GOT3 (cell line): Measurements from ENCODE around the gene SMARCA4.
"Not testable (repeated sequence)": the region's sequence is repeated elsewhere in the genome, so short reads cannot be mapped to it uniquely, and the experiment has no call there.

Experiments
- DNase-seq: peaks from one replicate; lab custom pipeline; 2025; ENCODE audit warnings: mixed read lengths; lab: John Stamatoyannopoulos, UW

SMARCA4 gene

DNA sequence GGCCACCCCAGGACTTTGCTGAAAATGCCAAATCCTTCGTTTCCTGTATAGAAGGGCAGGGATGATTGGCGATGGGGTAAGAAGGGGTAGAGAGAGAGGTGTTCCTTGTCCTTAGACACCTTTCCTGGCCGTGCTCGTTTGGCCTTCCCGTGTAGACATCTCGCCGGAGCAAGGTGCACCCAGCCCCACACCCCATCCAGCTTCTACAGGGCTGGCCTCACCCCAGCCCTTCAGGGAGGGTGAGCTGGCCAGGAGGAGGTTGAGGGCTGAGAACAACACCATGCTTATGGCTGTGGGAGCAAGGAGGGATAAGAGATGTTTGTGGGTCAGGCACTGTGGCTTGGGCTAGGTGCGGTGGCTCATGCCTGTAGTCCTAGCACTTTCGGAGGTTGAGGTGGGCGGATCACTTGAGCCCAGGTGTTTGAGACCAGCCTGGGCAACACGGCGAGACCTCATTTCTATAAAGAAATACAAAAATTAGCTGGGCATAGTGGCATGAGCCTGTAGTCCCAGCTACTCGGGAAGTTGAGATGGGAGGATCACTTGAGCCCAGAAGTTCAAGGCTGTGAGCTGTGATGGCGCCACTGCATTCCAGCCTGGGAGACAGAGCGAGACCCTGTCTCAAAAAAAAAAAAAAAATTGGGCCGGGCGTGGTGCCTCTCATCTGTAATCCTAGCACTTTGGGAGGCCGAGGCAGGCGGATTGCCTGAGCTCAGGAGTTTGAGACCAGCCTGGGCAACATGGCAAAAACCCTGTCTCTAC, 15.5 kb downstream of the SMARCA4 start:
- no peak for DNase-seq

DNA sequence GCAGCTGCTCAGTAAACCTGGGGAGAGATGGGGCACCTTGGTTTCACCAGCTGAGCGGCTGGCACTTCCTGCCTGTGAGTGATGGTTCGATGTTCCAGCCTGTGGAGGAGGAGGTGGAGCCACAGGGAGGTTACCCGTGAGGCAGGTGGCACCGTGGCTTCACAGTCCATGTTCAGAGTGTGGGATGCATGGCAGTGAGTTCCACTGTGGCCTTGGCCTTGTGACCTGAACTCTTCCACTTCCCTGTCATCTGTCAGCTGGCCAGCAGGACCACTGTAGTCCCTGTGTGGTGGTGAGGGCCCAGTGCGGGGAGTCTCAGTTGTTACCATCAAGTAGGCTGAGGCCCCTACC, 16.9 kb downstream of the SMARCA4 start:
- no peak for DNase-seq

DNA sequence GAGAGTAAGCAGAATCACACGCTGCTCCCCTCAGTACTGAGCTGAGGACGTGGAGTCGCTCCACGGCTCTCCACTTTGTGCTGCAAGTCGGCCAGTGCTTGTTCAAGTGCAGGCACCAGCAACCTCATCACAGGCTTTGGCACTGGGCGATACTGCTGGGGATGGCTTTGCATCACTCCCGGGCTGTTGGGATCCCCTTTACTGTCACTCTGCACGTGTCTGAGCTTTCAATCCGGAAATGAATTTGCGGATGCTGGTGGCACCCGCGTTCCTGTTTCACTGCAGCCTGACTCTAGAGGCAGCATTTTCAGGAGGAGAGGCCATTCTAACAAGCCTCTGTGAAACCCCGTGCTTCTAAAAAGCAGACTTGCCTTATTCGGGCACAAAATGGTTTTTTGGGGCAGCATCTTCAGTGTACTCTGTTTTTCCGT, 19.1 kb downstream of the SMARCA4 start:
- no peak for DNase-seq

DNA sequence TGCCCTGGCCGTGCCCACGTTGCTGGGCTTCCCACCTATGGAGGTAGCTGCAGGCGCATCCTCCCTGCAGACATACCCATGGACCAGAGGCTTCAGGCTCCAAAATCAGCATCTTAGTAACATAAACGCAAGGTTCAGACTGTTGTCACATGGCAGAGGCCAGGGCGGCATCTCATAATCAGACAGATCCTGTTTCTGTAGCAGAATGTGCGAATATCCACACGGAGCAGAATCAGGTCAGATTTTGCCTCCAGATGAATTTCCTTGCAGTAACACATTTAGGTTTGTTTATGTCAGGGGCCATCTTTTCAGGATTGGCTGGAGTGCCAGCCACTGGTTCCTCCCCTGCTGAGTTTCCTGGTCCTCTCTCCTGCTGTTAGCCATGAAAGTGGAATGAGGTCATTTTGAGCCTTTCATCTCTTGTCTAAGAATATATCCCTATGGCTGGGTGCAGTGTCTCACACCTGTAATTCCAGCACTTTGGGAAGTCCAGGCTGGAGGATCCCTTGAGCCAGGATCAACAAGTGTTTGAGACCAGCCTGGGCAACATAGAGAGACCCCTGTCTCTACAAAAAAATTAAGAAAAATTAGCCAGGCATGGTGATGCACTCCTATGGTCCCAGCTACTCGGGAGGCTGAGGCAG, 20.5 kb downstream of the SMARCA4 start:
- DNase-seq, result no peak

DNA sequence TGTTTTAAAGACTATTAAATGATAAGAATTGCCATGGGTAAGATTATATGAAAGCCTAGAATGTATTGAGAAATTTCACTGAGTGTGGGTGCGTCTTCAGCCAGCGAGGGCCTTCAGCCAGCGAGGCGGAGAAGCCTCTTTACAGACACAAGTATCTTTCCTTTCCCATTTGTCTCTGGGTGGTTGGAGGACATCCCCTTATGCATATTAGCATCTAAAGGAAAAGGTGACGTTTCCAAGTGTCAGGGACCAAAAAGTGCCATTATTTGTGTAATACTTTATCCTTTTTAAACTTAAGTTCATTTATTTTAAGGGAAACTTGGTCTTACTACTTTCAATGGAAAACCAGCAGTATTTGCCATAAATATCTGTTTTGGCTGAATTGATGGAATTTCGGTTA, 22.2 kb downstream of the SMARCA4 start:
- DNase-seq, result no peak

DNA sequence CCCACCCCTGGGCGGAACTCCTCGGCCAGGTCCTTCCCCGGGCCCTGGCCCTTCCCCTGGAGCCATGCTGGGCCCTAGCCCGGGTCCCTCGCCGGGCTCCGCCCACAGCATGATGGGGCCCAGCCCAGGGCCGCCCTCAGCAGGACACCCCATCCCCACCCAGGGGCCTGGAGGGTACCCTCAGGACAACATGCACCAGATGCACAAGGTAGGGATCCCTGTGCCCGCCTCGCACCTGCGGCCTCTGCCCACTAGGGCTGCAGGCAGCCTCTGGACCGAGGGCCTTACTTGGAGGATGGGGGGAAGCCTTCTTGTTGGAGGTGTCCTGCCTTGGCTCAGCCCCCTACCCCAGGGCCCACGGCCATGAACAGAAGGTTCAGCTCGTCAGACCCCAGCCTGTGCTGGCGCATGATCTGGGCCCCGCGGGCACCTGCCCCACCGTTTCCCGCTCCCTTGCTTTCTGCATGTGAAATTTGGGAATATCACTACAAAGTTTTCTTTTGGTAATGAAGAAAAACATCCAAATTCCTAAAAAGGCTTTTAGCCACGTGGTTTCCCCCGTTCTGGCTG, 23.4 kb downstream of the SMARCA4 start:
- no peak for DNase-seq

DNA sequence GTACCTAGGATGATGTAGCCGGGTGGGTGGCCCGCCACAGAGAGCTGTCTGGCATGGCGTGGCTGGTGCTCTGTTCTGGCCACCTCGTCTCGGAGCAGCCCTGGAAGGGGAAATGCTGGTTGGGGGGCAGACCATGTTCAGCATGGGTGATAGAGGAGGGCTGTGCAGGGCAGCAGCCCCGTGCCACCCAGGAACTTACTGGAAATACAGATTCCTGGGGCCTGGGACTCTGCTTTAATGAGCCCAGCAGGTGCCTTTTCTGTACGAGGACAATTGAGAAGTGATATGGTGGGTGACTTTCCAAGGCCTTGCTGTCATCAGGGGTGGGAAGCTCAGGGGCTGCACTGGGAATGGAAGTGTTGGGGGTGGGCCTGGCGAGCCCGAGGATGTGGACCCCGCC, 24.7 kb downstream of the SMARCA4 start:
- DNase-seq, result no peak

DNA sequence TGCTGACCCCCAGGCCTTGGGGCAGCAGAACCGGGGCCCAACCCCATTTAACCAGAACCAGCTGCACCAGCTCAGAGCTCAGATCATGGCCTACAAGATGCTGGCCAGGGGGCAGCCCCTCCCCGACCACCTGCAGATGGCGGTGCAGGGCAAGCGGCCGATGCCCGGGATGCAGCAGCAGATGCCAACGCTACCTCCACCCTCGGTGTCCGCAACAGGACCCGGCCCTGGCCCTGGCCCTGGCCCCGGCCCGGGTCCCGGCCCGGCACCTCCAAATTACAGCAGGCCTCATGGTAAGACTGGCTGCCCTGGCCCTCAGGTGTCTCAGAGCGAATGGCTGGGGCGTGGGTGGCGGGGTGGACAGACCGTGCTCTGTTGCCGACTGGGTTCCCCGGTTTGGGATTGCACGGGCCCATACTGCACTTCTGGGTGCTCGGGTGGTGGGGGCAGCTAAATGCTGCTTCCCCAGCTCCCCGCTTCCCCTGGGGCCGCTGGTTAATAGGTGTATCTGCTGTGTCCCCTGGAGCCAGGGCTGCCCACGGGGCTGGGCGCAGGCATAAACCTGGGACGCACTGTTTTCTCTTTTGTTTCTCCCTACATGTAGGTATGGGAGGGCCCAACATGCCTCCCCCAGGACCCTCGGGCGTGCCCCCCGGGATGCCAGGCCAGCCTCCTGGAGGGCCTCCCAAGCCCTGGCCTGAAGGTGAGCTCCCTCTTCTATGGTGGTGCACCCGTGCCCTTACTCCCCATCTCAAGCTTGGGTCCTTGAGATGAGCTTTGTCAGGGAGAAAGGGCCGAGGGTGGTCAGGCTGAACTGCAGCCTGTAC, 25.7 kb downstream of the SMARCA4 start:
- DNase-seq, result no peak

DNA sequence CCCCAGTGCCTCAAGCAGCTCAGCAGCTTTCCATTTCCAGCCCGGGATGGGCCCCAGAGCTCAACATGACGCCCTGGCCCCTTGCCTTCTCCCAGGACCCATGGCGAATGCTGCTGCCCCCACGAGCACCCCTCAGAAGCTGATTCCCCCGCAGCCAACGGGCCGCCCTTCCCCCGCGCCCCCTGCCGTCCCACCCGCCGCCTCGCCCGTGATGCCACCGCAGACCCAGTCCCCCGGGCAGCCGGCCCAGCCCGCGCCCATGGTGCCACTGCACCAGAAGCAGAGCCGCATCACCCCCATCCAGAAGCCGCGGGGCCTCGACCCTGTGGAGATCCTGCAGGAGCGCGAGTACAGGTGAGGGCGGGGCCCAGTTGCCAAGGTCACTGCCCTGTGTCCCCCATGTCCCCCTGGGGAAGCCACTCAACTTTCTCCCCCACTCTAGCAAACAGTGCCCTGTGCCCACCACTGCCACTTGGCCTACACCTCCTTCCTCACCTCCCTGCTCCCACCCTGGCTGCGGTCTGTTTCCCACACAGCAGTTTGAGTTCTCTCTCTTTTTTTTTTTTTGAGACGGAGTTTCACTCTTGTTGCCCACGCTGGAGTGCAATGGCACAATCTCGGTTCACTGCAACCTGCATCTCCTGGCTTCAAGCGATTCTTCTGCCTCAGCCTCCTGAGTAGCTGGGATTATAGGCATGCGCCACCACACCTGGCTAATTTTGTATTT, 26.9 kb downstream of the SMARCA4 start:
- DNase-seq, result no peak

DNA sequence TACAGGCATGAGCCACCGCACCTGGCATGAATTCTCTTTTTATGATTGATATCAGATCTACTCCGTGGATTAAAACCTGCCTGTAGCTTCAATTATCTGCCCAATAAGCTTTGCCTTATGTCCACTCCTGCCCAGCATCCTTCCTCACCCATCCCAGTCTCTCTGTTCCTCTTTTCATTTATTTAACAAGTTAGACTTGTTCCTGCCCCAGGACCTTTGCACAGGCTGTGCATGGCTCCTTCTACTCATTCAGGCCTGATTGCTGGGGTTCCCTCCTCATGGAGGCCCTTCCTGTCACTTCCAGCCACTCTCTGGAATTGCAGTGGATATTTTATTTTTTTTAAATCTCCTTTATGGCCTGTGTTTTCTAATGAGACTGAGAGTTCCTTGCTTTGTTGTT, 27.6 kb downstream of the SMARCA4 start:
- DNase-seq, result no peak

DNA sequence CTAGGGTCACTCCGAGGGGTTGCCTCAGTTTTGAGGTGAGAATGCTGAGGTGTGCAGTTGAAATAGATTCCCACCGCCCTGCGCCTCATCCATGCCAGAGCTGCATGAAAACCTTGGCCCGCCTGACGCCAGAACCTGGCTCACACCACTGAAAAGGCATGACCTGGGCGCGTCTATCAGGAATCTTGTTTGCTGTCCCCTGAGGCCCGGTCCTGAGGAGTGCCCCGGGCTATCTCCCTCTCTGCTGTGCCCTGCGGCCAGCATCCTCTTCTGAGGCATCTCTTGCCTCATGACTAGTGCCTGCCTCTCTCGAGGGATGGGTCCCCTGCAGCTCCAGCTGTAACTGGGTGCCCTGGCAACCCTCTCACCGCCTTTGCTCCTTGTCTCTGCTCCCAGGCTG, 28.1 kb downstream of the SMARCA4 start:
- DNase-seq, result no peak

DNA sequence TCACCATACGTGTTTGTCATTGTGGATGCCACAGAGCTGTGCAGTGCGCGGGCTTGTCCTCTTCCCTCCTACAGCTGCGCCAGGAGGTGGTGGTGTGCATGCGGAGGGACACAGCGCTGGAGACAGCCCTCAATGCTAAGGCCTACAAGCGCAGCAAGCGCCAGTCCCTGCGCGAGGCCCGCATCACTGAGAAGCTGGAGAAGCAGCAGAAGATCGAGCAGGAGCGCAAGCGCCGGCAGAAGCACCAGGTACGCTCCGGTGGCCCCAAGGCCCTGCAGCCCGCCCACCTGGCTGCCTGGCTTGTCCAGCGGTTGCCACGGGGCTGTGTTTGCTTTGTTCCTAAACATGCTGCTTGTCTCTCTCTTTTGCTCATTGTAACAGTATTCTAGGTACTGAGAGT, 30.2 kb downstream of the SMARCA4 start:
- DNase-seq, result no peak

DNA sequence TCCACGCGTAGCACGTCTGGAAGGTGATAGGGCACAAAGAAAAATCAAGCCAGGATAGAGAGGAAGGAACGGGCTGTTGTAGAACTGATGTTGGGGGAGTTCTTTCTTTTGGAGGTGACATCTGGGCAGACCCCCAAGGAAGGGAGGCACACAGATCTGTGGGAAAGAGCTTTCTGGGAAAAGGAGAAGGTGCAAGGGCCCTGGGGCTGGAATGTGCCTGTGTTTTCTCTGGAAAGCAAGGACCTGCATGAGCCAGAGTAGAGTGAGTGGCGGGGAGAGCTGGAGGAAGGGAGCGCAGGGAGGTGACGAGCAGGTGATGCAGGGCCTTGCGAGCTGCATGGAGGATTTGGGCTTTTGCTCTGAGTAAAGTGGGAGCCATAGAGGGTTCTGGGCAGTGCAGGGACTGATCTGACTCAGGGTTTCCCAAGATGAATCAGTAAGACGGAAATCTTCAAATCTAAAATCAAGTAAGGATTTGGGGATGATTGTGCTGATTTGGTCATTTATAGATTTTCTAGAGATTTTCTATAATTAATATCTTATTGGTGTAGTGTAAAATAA, 30.8 kb downstream of the SMARCA4 start:
- DNase-seq, result no peak

DNA sequence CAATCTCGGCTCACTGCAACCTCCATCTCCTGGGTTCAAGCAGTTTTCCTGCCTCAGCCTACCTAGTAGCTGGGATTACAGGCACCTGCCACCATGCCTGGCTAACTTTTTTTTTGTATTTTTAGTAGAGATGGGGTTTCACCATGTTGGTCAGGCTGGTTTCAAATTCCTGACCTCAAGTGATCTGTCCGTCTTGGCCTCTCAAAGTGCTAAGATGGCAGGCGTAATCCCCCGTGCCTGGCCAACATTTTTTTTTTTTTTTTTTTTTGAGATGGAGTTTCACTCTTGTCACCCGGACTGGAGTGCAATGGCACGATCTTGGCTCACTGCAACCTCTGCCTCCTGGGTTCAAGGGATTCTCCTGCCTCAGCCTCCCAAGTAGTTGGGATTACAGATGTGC, 31.3 kb downstream of the SMARCA4 start:
- DNase-seq, result not testable (repeated sequence)

DNA sequence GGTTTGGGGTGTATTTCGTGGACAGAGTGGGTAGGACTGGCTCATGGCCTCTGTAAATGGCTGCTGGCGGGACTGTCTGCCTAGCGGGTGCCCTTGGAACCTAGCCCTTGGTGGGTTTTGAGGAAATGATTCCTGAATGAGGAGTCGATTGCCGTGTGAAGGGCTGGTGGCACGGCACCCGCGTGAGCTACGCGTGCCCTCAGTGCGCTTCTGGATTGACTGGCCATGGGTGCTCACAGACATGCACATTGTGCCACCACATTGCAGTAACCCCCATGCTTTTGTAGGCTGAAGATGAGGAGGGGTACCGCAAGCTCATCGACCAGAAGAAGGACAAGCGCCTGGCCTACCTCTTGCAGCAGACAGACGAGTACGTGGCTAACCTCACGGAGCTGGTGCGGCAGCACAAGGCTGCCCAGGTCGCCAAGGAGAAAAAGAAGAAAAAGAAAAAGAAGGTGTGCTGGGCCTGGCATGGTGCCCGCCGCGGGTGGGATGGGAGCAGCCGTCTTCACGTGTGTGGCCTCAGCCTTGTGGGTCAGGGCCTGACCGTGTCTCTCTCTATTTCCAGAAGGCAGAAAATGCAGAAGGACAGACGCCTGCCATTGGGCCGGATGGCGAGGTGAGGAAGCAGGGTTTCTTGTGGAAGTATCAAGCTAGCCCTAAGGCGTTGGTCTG, 35.2 kb downstream of the SMARCA4 start:
- no peak for DNase-seq

DNA sequence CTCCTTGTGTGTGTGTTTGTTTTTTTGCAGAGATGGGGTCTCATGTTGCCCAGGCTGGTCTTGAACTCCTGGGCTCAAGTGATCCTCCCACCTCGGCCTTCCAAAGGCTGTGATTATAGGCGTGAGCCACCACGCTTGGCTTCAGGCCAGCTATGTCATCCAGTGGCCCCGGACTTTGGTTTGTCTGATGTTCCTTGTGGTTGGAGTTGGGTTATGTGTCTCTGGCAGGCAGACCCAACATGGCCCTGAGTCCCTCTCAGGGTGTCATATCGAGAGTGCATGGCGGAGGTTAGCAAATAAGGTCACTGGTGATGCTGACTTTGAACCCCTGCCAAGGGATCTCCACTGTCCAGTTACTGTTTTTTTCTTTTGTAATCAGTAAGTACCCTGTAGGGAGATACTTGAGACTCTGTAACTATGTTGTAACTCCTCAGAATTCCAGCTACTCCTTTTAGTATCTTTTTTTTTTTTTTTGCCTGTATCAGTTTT, 37.3 kb downstream of the SMARCA4 start:
- no peak for DNase-seq

DNA sequence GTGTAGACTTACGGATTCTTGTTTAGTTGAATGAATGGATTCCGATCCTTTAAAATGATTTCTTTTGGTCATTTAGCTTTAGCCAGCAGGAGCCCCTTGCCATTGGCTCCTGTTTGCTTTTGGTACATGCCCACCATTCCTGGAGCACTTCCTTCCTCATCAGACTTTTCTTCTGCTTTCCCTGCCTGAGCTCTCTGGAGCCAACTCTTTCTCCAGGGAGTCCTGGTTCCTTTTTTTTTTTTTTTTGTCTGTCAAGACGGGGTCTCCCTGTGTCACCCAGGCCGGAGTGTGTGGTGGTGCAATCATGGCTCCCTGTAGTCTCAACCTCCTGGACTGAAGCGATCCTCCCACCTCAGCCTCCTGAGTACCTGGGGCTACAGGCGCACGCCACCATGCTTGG, 37.8 kb downstream of the SMARCA4 start:
- no peak for DNase-seq

DNA sequence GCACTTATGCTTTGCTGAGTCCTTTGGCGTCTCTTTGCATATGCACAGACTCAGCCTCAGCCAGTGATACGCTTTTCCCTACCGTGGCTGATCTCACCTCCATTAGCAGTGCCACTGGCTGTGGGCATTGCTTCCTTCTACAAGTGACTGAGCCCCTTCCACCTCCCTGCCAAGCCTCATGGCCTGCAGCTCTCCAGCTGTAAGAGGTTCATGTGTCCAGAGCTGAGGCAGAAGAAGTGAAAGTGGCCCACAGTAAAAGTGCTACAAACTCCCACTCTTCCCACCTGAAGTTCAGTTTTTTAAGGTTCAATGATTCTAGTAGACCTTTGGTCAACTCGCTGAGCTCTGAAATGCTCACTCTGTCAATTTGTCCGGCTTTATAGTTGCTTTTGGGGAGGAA, 44.7 kb downstream of the SMARCA4 start:
- no peak for DNase-seq

DNA sequence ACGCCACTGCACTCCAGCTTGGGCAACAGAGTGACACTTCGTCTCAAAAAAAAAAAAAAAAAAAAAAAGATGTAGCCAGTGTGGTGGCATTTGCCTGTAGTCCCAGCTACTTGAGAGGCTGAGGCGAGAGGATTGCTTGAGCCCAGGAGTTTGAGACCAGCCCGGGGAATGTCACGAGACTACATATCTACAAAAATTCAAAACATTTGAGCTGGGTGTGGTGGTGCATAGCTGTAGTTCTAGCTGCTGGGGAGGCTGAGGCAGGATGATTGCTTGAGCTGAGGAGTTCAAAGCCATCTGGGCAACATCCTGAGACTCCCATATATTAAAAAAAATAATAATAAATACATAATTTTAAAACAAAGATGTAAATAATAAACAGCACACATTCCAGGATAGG, 46.6 kb downstream of the SMARCA4 start:
- no peak for DNase-seq

DNA sequence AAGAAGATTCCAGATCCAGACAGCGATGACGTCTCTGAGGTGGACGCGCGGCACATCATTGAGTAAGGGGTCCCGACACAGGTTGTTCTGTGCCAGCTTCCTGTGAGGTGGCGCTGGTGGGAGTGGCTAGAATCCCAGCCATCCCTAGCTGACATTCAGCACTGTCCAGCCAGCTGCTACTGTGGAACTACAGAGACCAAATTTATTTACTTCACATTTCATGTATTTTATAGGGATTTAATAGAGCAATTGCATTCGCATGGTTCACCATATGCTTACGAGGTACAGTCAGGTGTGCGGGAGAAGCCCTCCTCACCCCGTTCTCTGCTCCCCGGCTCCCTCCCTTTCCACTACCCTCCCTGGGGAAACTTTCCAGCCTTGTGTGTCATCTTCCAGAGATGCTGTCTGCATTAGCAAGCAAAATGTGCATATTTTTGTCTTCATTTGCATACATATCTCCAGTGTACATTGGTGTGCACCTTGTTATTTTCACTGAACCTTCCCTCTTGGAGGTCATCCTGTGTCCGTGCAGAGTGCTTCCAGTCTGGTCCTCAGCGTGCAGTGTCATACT, 47.2 kb downstream of the SMARCA4 start:
- no peak for DNase-seq

DNA sequence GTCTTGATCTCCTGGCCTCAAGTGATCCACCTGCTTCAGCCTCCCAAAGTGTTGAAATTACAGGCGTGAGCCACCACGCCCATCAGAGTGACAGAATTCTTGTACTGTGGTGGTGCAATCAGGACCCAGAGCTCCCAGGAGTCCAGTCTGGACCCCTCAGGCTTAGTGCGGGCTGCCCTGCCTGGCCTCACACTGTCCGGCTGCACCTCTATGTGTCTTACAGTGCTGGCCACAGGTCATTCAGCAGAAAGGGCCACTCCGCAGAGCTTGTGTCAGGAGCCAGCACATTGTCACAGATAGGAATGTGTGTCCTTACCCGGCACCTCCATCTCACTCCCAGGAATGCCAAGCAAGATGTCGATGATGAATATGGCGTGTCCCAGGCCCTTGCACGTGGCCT, 49.2 kb downstream of the SMARCA4 start:
- no peak for DNase-seq
